GM23338 (cell line): ENCODE measurements around the gene FRY. TPM values are rescaled to one million over a fixed set of nuclear protein-coding genes. Genes with fewer than 3 reads are reported as not detected.

Experiments used
- ATAC-seq: fragments of 200-7000 bp; cut with Tn5 transposase; 3 replicates; pipeline ENCODE4 v1.9.1; 2020
- DNase-seq: peaks from one replicate; pipeline ENCODE4 v3.0.0-alpha.2; 2015; ENCODE audit warnings: low spot score
- H2AFZ ChIP-seq: fragments of 200-600 bp; sonication (generic); 2 replicates; pipeline ENCODE4 v1.8.0; 2016; ENCODE audit warnings: antibody characterized with exemption, mild to moderate bottlenecking, moderate library complexity
- H3F3A ChIP-seq: fragments of 200-600 bp; sonication (generic); replicated peaks from 2 replicates; pipeline ENCODE4 v1.8.0; 2017; ENCODE audit warnings: antibody characterized with exemption, mixed run types, low read depth
- H3K27ac ChIP-seq: fragments of 200-600 bp; sonication (generic); 2 replicates; pipeline ENCODE4 v1.6.1; 2016; ENCODE audit warnings: low read depth
- H3K27me3 ChIP-seq: fragments of 200-600 bp; sonication (generic); 2 replicates; pipeline ENCODE4 v1.8.0; 2016; ENCODE audit warnings: mild to moderate bottlenecking, mixed run types, moderate library complexity; ENCODE audit not compliant: insufficient read depth
- H3K36me3 ChIP-seq: fragments of 200-600 bp; sonication (generic); 2 replicates; pipeline ENCODE4 v1.8.0; 2016; ENCODE audit warnings: mild to moderate bottlenecking; ENCODE audit not compliant: insufficient read depth
- H3K4me1 ChIP-seq: fragments of 200-600 bp; sonication (generic); 2 replicates; pipeline ENCODE4 v1.8.0; 2016; ENCODE audit warnings: mild to moderate bottlenecking, moderate library complexity; ENCODE audit not compliant: insufficient read depth
- H3K4me2 ChIP-seq: fragments of 200-600 bp; sonication (generic); 2 replicates; pipeline ENCODE4 v1.7.1; 2017; ENCODE audit warnings: mixed run types
- H3K4me3 ChIP-seq: fragments of 200-600 bp; sonication (generic); 2 replicates; pipeline ENCODE4 v1.6.1; 2016; ENCODE audit warnings: mixed run types
- H3K79me2 ChIP-seq: fragments of 200-600 bp; sonication (generic); replicated peaks from 2 replicates; pipeline ENCODE4 v1.8.0; 2017; ENCODE audit warnings: mild to moderate bottlenecking; ENCODE audit not compliant: insufficient read depth
- H3K9me2 ChIP-seq: fragments of 200-600 bp; sonication (generic); 2 replicates; pipeline ENCODE4 v1.8.0; 2017; ENCODE audit not compliant: insufficient read depth
- H4K20me1 ChIP-seq: fragments of 200-600 bp; sonication (generic); replicated peaks from 2 replicates; pipeline ENCODE4 v1.8.0; 2017; ENCODE audit warnings: mild to moderate bottlenecking; ENCODE audit not compliant: insufficient read depth
- H3K27ac Mint-ChIP-seq: 2 replicates; pipeline ENCODE4 v1.8.0; 2020; ENCODE audit warnings: inconsistent platforms, mild to moderate bottlenecking, moderate library complexity, mixed read lengths
- H3K27me3 Mint-ChIP-seq: 3 replicates; pipeline ENCODE4 v1.8.0; 2022; ENCODE audit warnings: low read depth, mild to moderate bottlenecking, moderate library complexity, mixed read lengths, inconsistent platforms; ENCODE audit not compliant: insufficient read depth, poor library complexity
- H3K36me3 Mint-ChIP-seq: 3 replicates; pipeline ENCODE4 v1.8.0; 2021; ENCODE audit warnings: low read depth, mild to moderate bottlenecking, inconsistent platforms, moderate library complexity, mixed read lengths
- H3K4me1 Mint-ChIP-seq: 3 replicates; pipeline ENCODE4 v1.8.0; 2020; ENCODE audit warnings: mild to moderate bottlenecking, inconsistent platforms, mixed read lengths
- H3K4me3 Mint-ChIP-seq: 3 replicates; pipeline ENCODE4 v1.8.0; 2021; ENCODE audit warnings: moderate library complexity, mild to moderate bottlenecking, inconsistent platforms, mixed read lengths
- H3K9me3 Mint-ChIP-seq: 3 replicates; pipeline ENCODE4 v1.8.0; 2020; ENCODE audit warnings: moderate library complexity, mild to moderate bottlenecking, inconsistent platforms, mixed read lengths
- EZH2 ChIP-seq: fragments of 200-600 bp; sonication (generic); IDR thresholded peaks from one replicate; pipeline ENCODE4 v1.8.0; 2017; ENCODE audit warnings: antibody characterized with exemption, mild to moderate bottlenecking, low read depth; ENCODE audit not compliant: unreplicated experiment
- EZH2phosphoT487 ChIP-seq: fragments of 200-600 bp; sonication (generic); IDR thresholded peaks from one replicate; pipeline ENCODE4 v1.8.1; 2018; ENCODE audit warnings: antibody characterized with exemption; ENCODE audit not compliant: unreplicated experiment
- NANOG ChIP-seq: IDR thresholded peaks from 2 replicates; pipeline ENCODE4 v1.6.1; 2016; ENCODE audit warnings: antibody characterized with exemption, borderline replicate concordance
- STAT1 ChIP-seq: IDR thresholded peaks from one replicate; pipeline ENCODE4 v1.6.1; 2016; ENCODE audit warnings: antibody characterized with exemption; ENCODE audit not compliant: unreplicated experiment
- ZNF114 ChIP-seq: fragments of 250-450 bp; sonication (Bioruptor Pico); IDR thresholded peaks from 2 replicates; pipeline ENCODE4 v1.5.0; 2020; ENCODE audit warnings: mild to moderate bottlenecking, moderate library complexity
- ZNF331 ChIP-seq: fragments of 250-450 bp; sonication (Bioruptor Pico); IDR thresholded peaks from 2 replicates; pipeline ENCODE4 v1.5.0; 2020; ENCODE audit warnings: low read depth, mild to moderate bottlenecking, moderate library complexity
- polyA plus RNA-seq: library from polyadenylated mRNA; unstranded; fragments of >200 nt; fragmentation: Nextera tagmentation; extraction: Ambion mirVana; gene quantifications from 2 replicates; pipeline ENCODE4 v1.2.1, GENCODE V29; 2016
- total RNA-seq: library from RNA; depleted of rRNA; stranded (reverse); fragments of >200 nt; shearing (Covaris generic); gene quantifications from 2 replicates; pipeline ENCODE4 v1.2.3, GENCODE V29; 2014
- TF ChIP-seq, protein P1 (sequence below): IDR thresholded peaks from one replicate; pipeline ENCODE4 v1.6.1; 2018; ENCODE audit warnings: antibody characterized with exemption; ENCODE audit not compliant: unreplicated experiment
- TF ChIP-seq, protein P2 (sequence below): IDR thresholded peaks from 2 replicates; pipeline ENCODE4 v1.6.1; 2016; ENCODE audit warnings: antibody characterized with exemption

FRY gene
- total and polyA plus RNA-seq, 2 experiments from 2014 or later: 2.4 to 10.1 TPM

DNA sequence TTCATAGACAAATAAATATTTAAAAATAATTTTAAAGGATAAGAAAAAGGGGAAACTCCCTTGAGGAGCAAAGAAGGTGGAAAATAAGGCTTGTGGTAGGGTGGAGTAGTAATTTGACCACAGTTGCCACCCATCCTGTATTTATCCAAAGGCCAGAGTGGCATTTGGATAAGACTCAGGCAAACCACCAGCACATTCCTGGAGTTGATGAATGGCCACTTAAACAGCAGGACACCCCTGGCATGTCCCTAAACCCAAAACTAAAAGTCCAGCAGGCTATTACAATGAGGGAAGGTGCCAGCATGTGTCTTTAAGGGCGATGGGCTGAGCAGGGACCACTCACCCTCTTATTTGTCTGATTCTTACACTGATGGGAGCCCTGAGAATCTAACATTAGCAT is 9.8 kb upstream of the FRY start (continued):
- TF ChIP-seq, protein P1, sequence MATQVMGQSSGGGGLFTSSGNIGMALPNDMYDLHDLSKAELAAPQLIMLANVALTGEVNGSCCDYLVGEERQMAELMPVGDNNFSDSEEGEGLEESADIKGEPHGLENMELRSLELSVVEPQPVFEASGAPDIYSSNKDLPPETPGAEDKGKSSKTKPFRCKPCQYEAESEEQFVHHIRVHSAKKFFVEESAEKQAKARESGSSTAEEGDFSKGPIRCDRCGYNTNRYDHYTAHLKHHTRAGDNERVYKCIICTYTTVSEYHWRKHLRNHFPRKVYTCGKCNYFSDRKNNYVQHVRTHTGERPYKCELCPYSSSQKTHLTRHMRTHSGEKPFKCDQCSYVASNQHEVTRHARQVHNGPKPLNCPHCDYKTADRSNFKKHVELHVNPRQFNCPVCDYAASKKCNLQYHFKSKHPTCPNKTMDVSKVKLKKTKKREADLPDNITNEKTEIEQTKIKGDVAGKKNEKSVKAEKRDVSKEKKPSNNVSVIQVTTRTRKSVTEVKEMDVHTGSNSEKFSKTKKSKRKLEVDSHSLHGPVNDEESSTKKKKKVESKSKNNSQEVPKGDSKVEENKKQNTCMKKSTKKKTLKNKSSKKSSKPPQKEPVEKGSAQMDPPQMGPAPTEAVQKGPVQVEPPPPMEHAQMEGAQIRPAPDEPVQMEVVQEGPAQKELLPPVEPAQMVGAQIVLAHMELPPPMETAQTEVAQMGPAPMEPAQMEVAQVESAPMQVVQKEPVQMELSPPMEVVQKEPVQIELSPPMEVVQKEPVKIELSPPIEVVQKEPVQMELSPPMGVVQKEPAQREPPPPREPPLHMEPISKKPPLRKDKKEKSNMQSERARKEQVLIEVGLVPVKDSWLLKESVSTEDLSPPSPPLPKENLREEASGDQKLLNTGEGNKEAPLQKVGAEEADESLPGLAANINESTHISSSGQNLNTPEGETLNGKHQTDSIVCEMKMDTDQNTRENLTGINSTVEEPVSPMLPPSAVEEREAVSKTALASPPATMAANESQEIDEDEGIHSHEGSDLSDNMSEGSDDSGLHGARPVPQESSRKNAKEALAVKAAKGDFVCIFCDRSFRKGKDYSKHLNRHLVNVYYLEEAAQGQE: no peak
- TF ChIP-seq NANOG (no peak), ZNF114 (no peak), ZNF331 (no peak), STAT1 (no peak), EZH2 (no peak)
- TF ChIP-seq, protein P2, sequence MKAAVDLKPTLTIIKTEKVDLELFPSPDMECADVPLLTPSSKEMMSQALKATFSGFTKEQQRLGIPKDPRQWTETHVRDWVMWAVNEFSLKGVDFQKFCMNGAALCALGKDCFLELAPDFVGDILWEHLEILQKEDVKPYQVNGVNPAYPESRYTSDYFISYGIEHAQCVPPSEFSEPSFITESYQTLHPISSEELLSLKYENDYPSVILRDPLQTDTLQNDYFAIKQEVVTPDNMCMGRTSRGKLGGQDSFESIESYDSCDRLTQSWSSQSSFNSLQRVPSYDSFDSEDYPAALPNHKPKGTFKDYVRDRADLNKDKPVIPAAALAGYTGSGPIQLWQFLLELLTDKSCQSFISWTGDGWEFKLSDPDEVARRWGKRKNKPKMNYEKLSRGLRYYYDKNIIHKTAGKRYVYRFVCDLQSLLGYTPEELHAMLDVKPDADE: no peak

DNA sequence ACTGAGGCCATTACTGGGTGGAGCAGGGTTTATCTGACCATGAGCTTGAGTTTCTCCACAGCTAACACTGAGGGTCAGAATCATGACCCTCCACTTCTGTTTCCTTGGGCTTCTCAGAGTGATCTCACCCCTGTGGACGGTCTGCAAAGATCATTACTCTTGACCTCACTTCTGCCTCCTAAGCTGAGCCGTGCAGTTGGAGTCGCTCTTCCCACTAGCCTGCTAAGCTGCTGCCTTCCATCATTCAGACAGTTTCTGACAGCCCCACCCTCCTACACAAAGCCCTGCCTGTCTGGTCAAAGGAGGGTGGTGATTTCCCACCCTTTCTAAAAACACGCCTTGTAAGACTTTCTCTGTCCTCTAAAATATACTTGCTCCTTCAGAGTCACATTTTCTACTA is 9.3 kb upstream of the FRY start:
- Mint-ChIP-seq H3K4me1 (peaks cover 23% of the 10 kb centered on the region), H3K9me3 (no peaks in the 10 kb centered on the region), H3K27ac (no peak overlapping the region), H3K4me3 (no peak overlapping the region), H3K36me3 (no peaks in the 10 kb centered on the region), H3K27me3 (peaks cover 4% of the 10 kb centered on the region)
- Histone ChIP-seq H3K27me3 (no peaks in the 10 kb centered on the region), H3K27ac (no peak overlapping the region), H3K36me3 (no peaks in the 10 kb centered on the region), H2AFZ (no peak overlapping the region), H4K20me1 (no peaks in the 10 kb centered on the region), H3K79me2 (no peaks in the 10 kb centered on the region), H3K4me3 (no peak overlapping the region), H3K4me2 (no peak overlapping the region), H3K4me1 (peaks cover 9% of the 10 kb centered on the region; the same call in 1 of the 2 replicates), H3K9me2 (no peaks in the 10 kb centered on the region), H3F3A (no peaks in the 10 kb centered on the region)
- ATAC-seq (no peak), DNase-seq (no peak)
- TF ChIP-seq, protein P2: no peak
- TF ChIP-seq, protein P1: no peak
- no peak for TF ChIP-seq EZH2phosphoT487
